GM18867 (cell line): ENCODE results near the gene DAZL.

Source experiments
- ATAC-seq: cut with Tn5 transposase; IDR thresholded peaks from one replicate; pipeline ENCODE4 v1.9.1; 2021; ENCODE audit warnings: mild to moderate bottlenecking, moderate library complexity; ENCODE audit not compliant: unreplicated experiment

DAZL gene

DNA sequence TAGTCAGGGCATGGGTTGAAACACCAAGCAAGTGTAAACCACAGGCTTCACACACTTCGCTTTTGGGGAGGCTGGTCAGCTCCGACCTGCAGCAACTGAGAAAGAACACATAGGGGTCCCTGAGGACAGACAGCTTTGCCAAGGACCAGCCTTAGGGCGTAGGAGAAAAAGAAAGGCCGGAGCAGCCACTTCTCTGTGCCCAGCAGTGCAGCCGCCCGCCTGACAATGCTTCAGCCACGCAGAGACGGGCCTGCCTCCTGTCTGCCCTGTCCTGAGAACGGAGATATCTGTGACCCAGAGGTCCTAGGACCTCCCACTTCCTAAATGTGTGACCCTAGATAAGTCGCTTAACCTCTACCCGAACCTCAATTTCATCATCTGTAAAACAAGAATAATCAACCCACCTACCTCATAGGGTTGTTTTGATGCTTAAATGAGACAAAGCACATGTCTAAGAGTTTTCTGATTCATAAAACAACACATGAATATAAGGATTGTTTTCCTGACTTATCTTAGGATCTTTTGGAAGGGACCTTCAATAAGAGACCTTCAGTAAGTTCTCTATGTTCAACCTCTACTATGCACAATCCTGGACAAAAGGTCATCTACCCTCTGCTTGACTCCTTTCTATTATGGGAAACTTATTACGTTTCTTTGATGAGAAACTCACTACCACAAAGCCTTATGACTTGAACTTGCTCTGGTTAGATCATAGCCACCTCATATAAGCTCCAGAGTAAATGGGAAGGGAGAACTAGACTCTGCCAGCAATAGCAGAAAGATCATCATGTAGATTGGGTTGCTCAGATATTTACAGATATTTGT, 58.8 kb downstream of the DAZL start:
- ATAC-seq, result no peak

DNA sequence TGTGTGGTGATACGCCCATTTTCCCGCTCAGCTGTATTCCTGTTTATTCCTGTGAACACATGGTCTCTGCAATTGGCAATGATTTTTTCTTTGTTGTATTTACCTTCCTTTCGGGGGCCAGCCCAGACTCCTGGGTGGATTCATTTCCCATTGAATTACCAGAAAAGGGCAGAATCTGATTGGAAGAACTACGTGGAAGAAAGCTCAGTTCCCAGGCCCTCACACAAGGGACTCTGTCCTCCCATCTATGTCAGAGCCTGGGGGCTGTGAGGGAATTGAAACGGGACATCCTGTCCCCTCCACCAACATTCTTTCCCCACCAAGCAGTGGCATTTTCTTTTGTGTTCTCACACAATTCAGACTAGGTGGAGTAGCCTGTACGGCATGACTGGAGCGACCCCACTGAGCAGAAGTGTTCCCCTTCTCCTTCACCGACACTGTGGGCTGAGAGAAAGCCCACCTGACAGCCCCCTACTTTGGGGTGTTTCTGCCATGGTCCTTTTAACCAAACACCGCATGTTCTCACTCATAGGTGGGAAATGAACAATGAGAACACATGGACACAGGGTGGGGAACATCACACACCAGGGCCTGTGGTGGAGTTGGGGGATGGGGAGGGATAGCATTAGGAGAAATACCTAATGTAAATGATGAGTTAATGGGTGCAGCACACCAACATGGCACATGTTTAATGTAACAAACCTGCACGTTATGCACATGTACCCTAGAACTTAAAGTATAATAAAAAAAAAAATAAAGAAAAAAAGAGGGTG, 59.6 kb downstream of the DAZL start:
- ATAC-seq, result no peak

DNA sequence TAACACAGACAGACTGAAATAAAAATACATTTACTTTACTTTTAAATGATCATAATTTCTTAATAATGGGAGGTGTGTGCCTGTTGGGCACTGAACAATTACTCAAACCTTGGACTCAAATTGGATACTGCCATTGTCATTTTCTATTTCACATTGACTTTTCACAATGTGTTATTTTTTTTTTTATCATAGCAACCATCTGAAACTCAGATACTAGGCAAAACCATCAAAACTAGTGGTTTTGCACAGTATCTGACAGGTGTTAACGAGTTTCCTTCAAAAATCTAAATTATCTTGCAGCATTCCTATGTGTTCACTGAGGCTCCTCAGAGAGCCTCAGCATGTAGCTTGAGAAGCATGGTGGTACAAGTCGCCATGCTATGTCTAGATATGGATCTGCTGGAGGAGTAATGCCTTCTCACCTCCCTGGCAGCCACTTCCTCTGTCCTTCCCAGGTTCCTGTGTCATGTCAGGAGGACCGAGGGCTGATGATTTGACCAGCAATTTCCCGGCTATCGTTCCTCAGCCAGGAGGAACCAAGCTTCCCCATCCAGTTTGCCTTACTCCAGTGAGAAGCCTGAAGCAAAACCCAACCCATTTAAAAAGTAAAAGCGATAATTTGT, 61.9 kb downstream of the DAZL start:
- ATAC-seq, result no peak

DNA sequence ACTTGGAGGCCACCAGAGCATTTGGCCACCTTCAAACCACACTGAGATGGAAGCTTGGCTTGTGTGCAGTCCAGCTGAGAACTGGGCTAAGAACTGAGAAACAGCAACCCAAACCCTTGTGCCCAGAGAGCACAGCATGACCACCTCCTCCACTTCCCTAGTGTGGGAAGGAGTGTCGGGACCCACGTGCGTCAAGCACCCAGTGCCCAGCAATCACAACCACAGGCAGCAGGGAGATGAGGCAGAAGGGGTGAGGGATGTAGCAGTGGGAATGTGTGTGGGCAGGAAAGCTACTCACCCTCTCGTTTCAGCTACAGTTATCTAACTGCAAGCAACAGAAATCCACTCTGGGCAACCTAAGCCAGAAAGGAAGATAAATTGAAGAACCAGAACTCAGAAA, 66.7 kb downstream of the DAZL start:
- no peak for ATAC-seq

DNA sequence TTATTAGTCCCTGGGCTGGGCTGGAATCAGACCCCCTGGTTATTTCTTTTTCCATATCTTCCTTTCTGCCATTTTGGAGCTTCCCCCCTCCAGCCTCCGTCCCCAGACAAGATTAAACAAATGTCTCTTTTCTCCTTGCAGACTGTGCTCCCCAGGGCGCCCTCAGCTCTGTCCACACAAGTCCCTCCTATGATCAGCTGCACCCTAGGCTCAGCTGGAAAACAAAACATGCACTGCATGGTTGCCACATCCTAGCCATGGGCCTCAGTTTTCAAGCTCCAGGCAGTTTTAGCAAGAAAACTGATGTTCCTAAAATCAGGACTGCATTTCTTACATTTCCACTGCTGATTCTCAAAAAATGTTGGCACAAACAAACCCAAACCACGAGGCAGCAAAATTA, 68.2 kb downstream of the DAZL start:
- no peak for ATAC-seq
